ENCODE results near the gene ARMC2. TPM values are rescaled to one million over a fixed set of nuclear protein-coding genes. Genes with fewer than 3 reads are reported as not detected.
A peak's percentile ranks its signal among the peaks of the same experiment; 100 is the strongest.

ARMC2 gene
- total RNA-seq, 1 donor from 2014 or later, result 5.2 TPM

GRCh38 chr6:109000289-109000688, 152.1 kb downstream of the ARMC2 start:
- FAIRE-seq, result no peak

GRCh38 chr6:109001291-109001894, 153.2 kb downstream of the ARMC2 start:
- TF ChIP-seq EZH2 (IDR thresholded peaks at IDR 0.05; ENCODE audit: insufficient read depth, low read length) (no peak), CTCF (IDR thresholded peaks at IDR 0.05; ENCODE audit: insufficient read depth, low read depth, low read length) (no peak)
- H2AFZ ChIP-seq (ENCODE audit: low read depth, low read length), result no peak overlapping the region
- Mint-ChIP-seq H3K4me1 (ENCODE audit: low read depth, unreplicated experiment) (peaks cover 6% of the 10 kb centered on the region), H3K27ac (ENCODE audit: unreplicated experiment) (no peak overlapping the region), H3K4me3 (ENCODE audit: unreplicated experiment) (no peak overlapping the region), H3K9me3 (ENCODE audit: unreplicated experiment) (no peaks in the 10 kb centered on the region), H3K36me3 (ENCODE audit: low read depth, unreplicated experiment) (peaks cover 2% of the 10 kb centered on the region), H3K27me3 (ENCODE audit: low read depth, unreplicated experiment) (no peaks in the 10 kb centered on the region)
- no peak overlapping the region for H3K4me2 ChIP-seq (ENCODE audit: low read length)
- H3K4me3 ChIP-seq (ENCODE audit: insufficient read depth, low read depth, low read length), result no peak overlapping the region
- peaks cover 29% of the 10 kb centered on the region for H3K79me2 ChIP-seq (ENCODE audit: insufficient read depth, low read length)
- DNase-seq (ENCODE audit: low read depth) (no peak), FAIRE-seq (no peak)
- no peak overlapping the region for H3K9ac ChIP-seq (ENCODE audit: low read length)
- no peaks in the 10 kb centered on the region for H3K4me1 ChIP-seq (ENCODE audit: insufficient read depth, low read length)
- peaks cover 28% of the 10 kb centered on the region for H4K20me1 ChIP-seq (ENCODE audit: insufficient read depth, low read length)
- H3K27me3 ChIP-seq (ENCODE audit: insufficient read depth, low read length), result no peaks in the 10 kb centered on the region
- H3K27ac ChIP-seq (ENCODE audit: low read depth, low read length), result no peak overlapping the region
- H3K9me3 ChIP-seq (ENCODE audit: insufficient read depth, low read depth, low read length), result no peaks in the 10 kb centered on the region
- peaks cover 7% of the 10 kb centered on the region for H3K36me3 ChIP-seq (ENCODE audit: insufficient read depth, low read length)

More at GRCh38 chr6:109000289-109000688, 152.1 kb downstream of the ARMC2 start:
- Histone ChIP-seq H3K4me1 (ENCODE audit: insufficient read depth, low read length) (no peaks in the 10 kb centered on the region), H3K9me3 (ENCODE audit: insufficient read depth, low read depth, low read length) (no peaks in the 10 kb centered on the region), H3K36me3 (ENCODE audit: insufficient read depth, low read length) (peaks cover 7% of the 10 kb centered on the region), H3K9ac (ENCODE audit: low read length) (no peak overlapping the region), H3K27me3 (ENCODE audit: insufficient read depth, low read length) (no peaks in the 10 kb centered on the region), H4K20me1 (ENCODE audit: insufficient read depth, low read length) (peaks cover 24% of the 10 kb centered on the region), H3K4me2 (ENCODE audit: low read length) (no peak overlapping the region), H3K4me3 (ENCODE audit: insufficient read depth, low read depth, low read length) (no peak overlapping the region), H3K79me2 (ENCODE audit: insufficient read depth, low read length) (peaks cover 21% of the 10 kb centered on the region), H3K27ac (ENCODE audit: low read depth, low read length) (no peak overlapping the region), H2AFZ (ENCODE audit: low read depth, low read length) (no peak overlapping the region)
- Mint-ChIP-seq H3K9me3 (ENCODE audit: unreplicated experiment) (no peaks in the 10 kb centered on the region), H3K4me3 (ENCODE audit: unreplicated experiment) (no peak overlapping the region), H3K27me3 (ENCODE audit: low read depth, unreplicated experiment) (no peaks in the 10 kb centered on the region), H3K36me3 (ENCODE audit: low read depth, unreplicated experiment) (peaks cover 2% of the 10 kb centered on the region), H3K27ac (ENCODE audit: unreplicated experiment) (no peak overlapping the region), H3K4me1 (ENCODE audit: low read depth, unreplicated experiment) (peaks cover 4% of the 10 kb centered on the region)
- TF ChIP-seq EZH2 (IDR thresholded peaks at IDR 0.05; ENCODE audit: insufficient read depth, low read length) (no peak), CTCF (IDR thresholded peaks at IDR 0.05; ENCODE audit: insufficient read depth, low read depth, low read length) (no peak)
- no peak for DNase-seq (ENCODE audit: low read depth)

DNA sequence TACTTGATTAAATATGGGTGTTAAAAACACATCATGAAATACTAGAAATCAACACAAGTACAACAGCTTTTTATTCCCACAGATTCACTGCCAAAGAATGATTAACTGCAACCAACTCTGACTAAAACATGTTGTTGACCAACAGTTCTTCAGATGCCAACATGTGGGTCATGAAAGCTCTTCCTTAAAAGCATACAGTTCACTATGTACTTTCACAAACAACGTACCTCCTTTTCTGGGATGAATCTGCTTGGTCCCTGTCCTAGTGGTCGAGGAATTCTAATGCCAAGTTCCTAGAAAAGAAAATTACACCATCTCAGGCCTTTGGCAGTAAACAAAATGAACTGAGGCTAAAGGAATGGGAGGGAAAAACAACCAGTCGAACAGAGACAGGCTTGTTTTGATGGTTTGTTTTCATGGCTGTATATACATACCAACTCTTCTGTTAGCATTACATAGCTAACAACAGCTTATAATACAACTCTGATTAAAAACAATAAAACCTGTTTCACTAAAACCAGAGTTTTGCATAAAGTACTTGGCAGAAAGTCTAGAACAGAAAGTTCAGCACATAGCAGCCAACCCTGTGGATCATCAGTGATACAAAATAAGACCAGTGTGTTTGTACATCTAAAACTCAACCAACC, 154.0 kb downstream of the ARMC2 start:
- no peak overlapping the region for H3K9ac ChIP-seq (ENCODE audit: low read length)
- H3K27ac Mint-ChIP-seq (ENCODE audit: unreplicated experiment), result no peak overlapping the region
- no peak overlapping the region for H3K27ac ChIP-seq (ENCODE audit: low read depth, low read length)
- no peak for TF ChIP-seq EZH2 (IDR thresholded peaks at IDR 0.05; ENCODE audit: insufficient read depth, low read length)
- no peak for TF ChIP-seq CTCF (IDR thresholded peaks at IDR 0.05; ENCODE audit: insufficient read depth, low read depth, low read length)
- H4K20me1 ChIP-seq (ENCODE audit: insufficient read depth, low read length), result peaks cover 35% of the 10 kb centered on the region
- peaks cover 2% of the 10 kb centered on the region for H3K36me3 Mint-ChIP-seq (ENCODE audit: low read depth, unreplicated experiment)
- H3K9me3 Mint-ChIP-seq (ENCODE audit: unreplicated experiment), result no peaks in the 10 kb centered on the region
- H3K4me1 ChIP-seq (ENCODE audit: insufficient read depth, low read length), result no peaks in the 10 kb centered on the region
- H2AFZ ChIP-seq (ENCODE audit: low read depth, low read length), result no peak overlapping the region
- peaks cover 12% of the 10 kb centered on the region for H3K4me1 Mint-ChIP-seq (ENCODE audit: low read depth, unreplicated experiment)
- FAIRE-seq (peak; percentile 81), DNase-seq (ENCODE audit: low read depth) (peak; percentile 22)
- H3K9me3 ChIP-seq (ENCODE audit: insufficient read depth, low read depth, low read length), result no peaks in the 10 kb centered on the region
- peaks cover 7% of the 10 kb centered on the region for H3K36me3 ChIP-seq (ENCODE audit: insufficient read depth, low read length)
- no peaks in the 10 kb centered on the region for H3K27me3 ChIP-seq (ENCODE audit: insufficient read depth, low read length)
- no peaks in the 10 kb centered on the region for H3K27me3 Mint-ChIP-seq (ENCODE audit: low read depth, unreplicated experiment)
- no peak overlapping the region for H3K4me2 ChIP-seq (ENCODE audit: low read length)
- no peak overlapping the region for H3K4me3 Mint-ChIP-seq (ENCODE audit: unreplicated experiment)
- H3K79me2 ChIP-seq (ENCODE audit: insufficient read depth, low read length), result peaks cover 37% of the 10 kb centered on the region
- H3K4me3 ChIP-seq (ENCODE audit: insufficient read depth, low read depth, low read length), result no peak overlapping the region
